ENCODE data around the gene HDAC4. TPM values are rescaled to one million over a fixed set of nuclear protein-coding genes. Genes with fewer than 3 reads are reported as not detected.

HDAC4 gene
- polyA plus RNA-seq, 4 donors, result 12.0 to 14.1 (median 12.6) TPM

- no peak for DNase-seq (ENCODE audit: low read depth in 4 of 4, low spot score in 3 of 4)
Measured at GRCh38 chr2:239272626-239273025, 128.2 kb downstream of the HDAC4 start.

- DNase-seq (ENCODE audit: low read depth in 4 of 4, low spot score in 3 of 4), result no peak
Measured at GRCh38 chr2:239271882-239272281, 128.9 kb downstream of the HDAC4 start.

GRCh38 chr2:239271471-239271870 lies 129.3 kb downstream of the HDAC4 start:
- no peak for DNase-seq (ENCODE audit: low read depth in 4 of 4, low spot score in 3 of 4)

GRCh38 chr2:239269916-239270315 lies 130.9 kb downstream of the HDAC4 start:
- no peak for DNase-seq (ENCODE audit: low read depth in 4 of 4, low spot score in 3 of 4)

GRCh38 chr2:239269173-239269885 lies 131.5 kb downstream of the HDAC4 start:
- no peak for DNase-seq (ENCODE audit: low read depth in 4 of 4, low spot score in 3 of 4)

GRCh38 chr2:239268549-239268948 lies 132.3 kb downstream of the HDAC4 start:
- no peak for DNase-seq (ENCODE audit: low read depth in 4 of 4, low spot score in 3 of 4)

GRCh38 chr2:239268082-239268481 lies 132.7 kb downstream of the HDAC4 start:
- no peak for DNase-seq (ENCODE audit: low read depth in 4 of 4, low spot score in 3 of 4)

GRCh38 chr2:239267288-239267951 lies 133.4 kb downstream of the HDAC4 start:
- no peak for DNase-seq (ENCODE audit: low read depth in 4 of 4, low spot score in 3 of 4)

- no peak for DNase-seq (ENCODE audit: low read depth in 4 of 4, low spot score in 3 of 4)
Measured at GRCh38 chr2:239266779-239267287, 134.0 kb downstream of the HDAC4 start.

GRCh38 chr2:239266434-239266766 lies 134.4 kb downstream of the HDAC4 start:
- DNase-seq (ENCODE audit: low read depth in 4 of 4, low spot score in 3 of 4), result no peak

- no peak for DNase-seq (ENCODE audit: low read depth in 4 of 4, low spot score in 3 of 4)
Measured at GRCh38 chr2:239265681-239266433, 135.0 kb downstream of the HDAC4 start.

- no peak for DNase-seq (ENCODE audit: low read depth in 4 of 4, low spot score in 3 of 4)
Measured at GRCh38 chr2:239264838-239265651, 135.8 kb downstream of the HDAC4 start.

- DNase-seq (ENCODE audit: low read depth in 4 of 4, low spot score in 3 of 4), result no peak
Measured at GRCh38 chr2:239264492-239264837, 136.4 kb downstream of the HDAC4 start.

GRCh38 chr2:239263669-239264491 lies 136.9 kb downstream of the HDAC4 start:
- no peak for DNase-seq (ENCODE audit: low read depth in 4 of 4, low spot score in 3 of 4)

GRCh38 chr2:239263231-239263630 lies 137.6 kb downstream of the HDAC4 start:
- DNase-seq (ENCODE audit: low read depth in 4 of 4, low spot score in 3 of 4), result no peak

- no peak for DNase-seq (ENCODE audit: low read depth in 4 of 4, low spot score in 3 of 4)
Measured at GRCh38 chr2:239262484-239263230, 138.2 kb downstream of the HDAC4 start.

GRCh38 chr2:239261796-239262483 lies 138.9 kb downstream of the HDAC4 start:
- no peak for DNase-seq (ENCODE audit: low read depth in 4 of 4, low spot score in 3 of 4)

- no peak for DNase-seq (ENCODE audit: low read depth in 4 of 4, low spot score in 3 of 4)
Measured at GRCh38 chr2:239261356-239261755, 139.5 kb downstream of the HDAC4 start.
